Measurements from ENCODE around the gene ZNF335. TPM values are rescaled to one million over a fixed set of nuclear protein-coding genes. Genes with fewer than 3 reads are reported as not detected.

Gene ZNF335
- total and polyA plus RNA-seq, 2 of the 13 experiments (the other 11 are each of a cell fraction or from before 2014, with no cell fraction given): 9.7 to 13.7 TPM

DNA sequence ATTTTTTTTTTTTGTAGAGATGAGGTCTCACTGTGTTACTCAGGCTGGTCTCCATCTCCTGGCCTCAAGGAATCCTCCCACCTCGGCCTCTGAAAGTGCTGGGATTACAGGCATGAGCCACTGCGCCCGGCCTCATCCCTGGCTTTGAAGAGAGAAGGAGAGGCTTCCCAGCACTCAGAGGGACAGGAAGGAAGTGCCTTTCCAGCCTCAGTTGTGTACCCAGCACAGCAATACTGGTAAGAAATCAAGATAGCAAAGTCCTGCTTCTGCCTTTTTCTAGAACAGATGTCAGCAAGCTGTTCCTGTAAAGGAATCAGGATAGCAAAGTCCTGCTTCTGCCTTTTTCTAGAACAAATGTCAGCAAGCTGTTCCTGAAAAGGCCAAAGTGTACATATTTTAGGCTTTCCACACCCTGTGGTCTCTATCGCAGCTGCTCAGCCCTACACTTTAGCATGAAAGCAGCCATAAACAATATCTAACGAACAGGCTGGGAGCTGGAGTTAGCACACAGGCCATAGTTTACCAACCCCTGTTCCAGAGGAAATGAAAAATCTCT lies 53.7 kb downstream of the ZNF335 start (continued):
- TF ChIP-seq, protein P1, sequence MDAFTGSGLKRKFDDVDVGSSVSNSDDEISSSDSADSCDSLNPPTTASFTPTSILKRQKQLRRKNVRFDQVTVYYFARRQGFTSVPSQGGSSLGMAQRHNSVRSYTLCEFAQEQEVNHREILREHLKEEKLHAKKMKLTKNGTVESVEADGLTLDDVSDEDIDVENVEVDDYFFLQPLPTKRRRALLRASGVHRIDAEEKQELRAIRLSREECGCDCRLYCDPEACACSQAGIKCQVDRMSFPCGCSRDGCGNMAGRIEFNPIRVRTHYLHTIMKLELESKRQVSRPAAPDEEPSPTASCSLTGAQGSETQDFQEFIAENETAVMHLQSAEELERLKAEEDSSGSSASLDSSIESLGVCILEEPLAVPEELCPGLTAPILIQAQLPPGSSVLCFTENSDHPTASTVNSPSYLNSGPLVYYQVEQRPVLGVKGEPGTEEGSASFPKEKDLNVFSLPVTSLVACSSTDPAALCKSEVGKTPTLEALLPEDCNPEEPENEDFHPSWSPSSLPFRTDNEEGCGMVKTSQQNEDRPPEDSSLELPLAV (CRISPR knock-in tag; conservative IDR thresholded peaks at IDR 0.05; ENCODE audit: low read depth): no peak
- TF ChIP-seq, protein P2, sequence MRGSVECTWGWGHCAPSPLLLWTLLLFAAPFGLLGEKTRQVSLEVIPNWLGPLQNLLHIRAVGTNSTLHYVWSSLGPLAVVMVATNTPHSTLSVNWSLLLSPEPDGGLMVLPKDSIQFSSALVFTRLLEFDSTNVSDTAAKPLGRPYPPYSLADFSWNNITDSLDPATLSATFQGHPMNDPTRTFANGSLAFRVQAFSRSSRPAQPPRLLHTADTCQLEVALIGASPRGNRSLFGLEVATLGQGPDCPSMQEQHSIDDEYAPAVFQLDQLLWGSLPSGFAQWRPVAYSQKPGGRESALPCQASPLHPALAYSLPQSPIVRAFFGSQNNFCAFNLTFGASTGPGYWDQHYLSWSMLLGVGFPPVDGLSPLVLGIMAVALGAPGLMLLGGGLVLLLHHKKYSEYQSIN (CRISPR knock-in tag; IDR thresholded peaks at IDR 0.05; ENCODE audit: borderline replicate concordance): no peak
- TF ChIP-seq MEF2D (CRISPR knock-in tag; IDR thresholded peaks at IDR 0.05): no peak
- TF ChIP-seq ZNF589 (CRISPR knock-in tag; conservative IDR thresholded peaks at IDR 0.05): no peak
- 0 out of 2 replicates have a peak, but pooled peaks have one; percentile 40 for TF ChIP-seq MEIS2 (CRISPR knock-in tag; IDR thresholded peaks at IDR 0.05)
- no peak for TF ChIP-seq TCF12 (IDR thresholded peaks at IDR 0.05)
- TF ChIP-seq TCF12 (CRISPR knock-in tag; IDR thresholded peaks at IDR 0.05): no peak; the same call in 1 of the 2 replicates
- TF ChIP-seq, protein P3, sequence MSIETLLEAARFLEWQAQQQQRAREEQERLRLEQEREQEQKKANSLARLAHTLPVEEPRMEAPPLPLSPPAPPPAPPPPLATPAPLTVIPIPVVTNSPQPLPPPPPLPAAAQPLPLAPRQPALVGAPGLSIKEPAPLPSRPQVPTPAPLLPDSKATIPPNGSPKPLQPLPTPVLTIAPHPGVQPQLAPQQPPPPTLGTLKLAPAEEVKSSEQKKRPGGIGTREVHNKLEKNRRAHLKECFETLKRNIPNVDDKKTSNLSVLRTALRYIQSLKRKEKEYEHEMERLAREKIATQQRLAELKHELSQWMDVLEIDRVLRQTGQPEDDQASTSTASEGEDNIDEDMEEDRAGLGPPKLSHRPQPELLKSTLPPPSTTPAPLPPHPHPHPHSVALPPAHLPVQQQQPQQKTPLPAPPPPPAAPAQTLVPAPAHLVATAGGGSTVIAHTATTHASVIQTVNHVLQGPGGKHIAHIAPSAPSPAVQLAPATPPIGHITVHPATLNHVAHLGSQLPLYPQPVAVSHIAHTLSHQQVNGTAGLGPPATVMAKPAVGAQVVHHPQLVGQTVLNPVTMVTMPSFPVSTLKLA (IDR thresholded peaks at IDR 0.05): no peak
- 0 out of 2 replicates have a peak, but pooled peaks have one; percentile 42 for TF ChIP-seq TGIF2 (CRISPR knock-in tag; IDR thresholded peaks at IDR 0.05)
- TF ChIP-seq HNF4A (CRISPR knock-in tag; IDR thresholded peaks at IDR 0.05): peak; percentile 23; the same call in 1 of the 2 replicates
- TF ChIP-seq, protein P4, sequence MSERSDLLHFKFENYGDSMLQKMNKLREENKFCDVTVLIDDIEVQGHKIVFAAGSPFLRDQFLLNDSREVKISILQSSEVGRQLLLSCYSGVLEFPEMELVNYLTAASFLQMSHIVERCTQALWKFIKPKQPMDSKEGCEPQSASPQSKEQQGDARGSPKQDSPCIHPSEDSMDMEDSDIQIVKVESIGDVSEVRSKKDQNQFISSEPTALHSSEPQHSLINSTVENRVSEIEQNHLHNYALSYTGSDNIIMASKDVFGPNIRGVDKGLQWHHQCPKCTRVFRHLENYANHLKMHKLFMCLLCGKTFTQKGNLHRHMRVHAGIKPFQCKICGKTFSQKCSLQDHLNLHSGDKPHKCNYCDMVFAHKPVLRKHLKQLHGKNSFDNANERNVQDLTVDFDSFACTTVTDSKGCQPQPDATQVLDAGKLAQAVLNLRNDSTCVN (CRISPR knock-in tag; IDR thresholded peaks at IDR 0.05; ENCODE audit: borderline replicate concordance): peak; percentile 100
- no peak for TF ChIP-seq HOXA9 (CRISPR knock-in tag; IDR thresholded peaks at IDR 0.05; ENCODE audit: borderline replicate concordance)
- TF ChIP-seq ZFP41 (CRISPR knock-in tag; IDR thresholded peaks at IDR 0.05; ENCODE audit: borderline replicate concordance): no peak
- no peak for TF ChIP-seq ZSCAN12 (CRISPR knock-in tag; IDR thresholded peaks at IDR 0.05)
- no peak for TF ChIP-seq MTA3 (CRISPR knock-in tag; IDR thresholded peaks at IDR 0.05)
- TF ChIP-seq FOXK1 (CRISPR knock-in tag; IDR thresholded peaks at IDR 0.05; ENCODE audit: borderline replicate concordance, low read depth): no peak
- no peak for TF ChIP-seq EZH2 (conservative IDR thresholded peaks at IDR 0.05; ENCODE audit: low read depth, low read length)
- no peak for TF ChIP-seq HNRNPH1 (optimal IDR thresholded peaks at IDR 0.05; ENCODE audit: low read depth, low read length)
- TF ChIP-seq, protein P5, sequence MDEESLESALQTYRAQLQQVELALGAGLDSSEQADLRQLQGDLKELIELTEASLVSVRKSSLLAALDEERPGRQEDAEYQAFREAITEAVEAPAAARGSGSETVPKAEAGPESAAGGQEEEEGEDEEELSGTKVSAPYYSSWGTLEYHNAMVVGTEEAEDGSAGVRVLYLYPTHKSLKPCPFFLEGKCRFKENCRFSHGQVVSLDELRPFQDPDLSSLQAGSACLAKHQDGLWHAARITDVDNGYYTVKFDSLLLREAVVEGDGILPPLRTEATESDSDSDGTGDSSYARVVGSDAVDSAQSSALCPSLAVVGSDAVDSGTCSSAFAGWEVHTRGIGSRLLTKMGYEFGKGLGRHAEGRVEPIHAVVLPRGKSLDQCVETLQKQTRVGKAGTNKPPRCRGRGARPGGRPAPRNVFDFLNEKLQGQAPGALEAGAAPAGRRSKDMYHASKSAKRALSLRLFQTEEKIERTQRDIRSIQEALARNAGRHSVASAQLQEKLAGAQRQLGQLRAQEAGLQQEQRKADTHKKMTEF (CRISPR knock-in tag; IDR thresholded peaks at IDR 0.05): peak; percentile 41; the same call in 1 of the 2 replicates
- no peak for TF ChIP-seq ZNF326 (CRISPR knock-in tag; IDR thresholded peaks at IDR 0.05; ENCODE audit: borderline replicate concordance)
- peak; percentile 88; the same call in 1 of the 2 replicates for TF ChIP-seq ZNF17 (CRISPR knock-in tag; IDR thresholded peaks at IDR 0.05)
- no peak for TF ChIP-seq RCOR2 (CRISPR knock-in tag; IDR thresholded peaks at IDR 0.05)
- no peak for TF ChIP-seq ZNF749 (CRISPR knock-in tag; IDR thresholded peaks at IDR 0.05; ENCODE audit: borderline replicate concordance)
- no peak for TF ChIP-seq ZFYVE20 (CRISPR knock-in tag; IDR thresholded peaks at IDR 0.05; ENCODE audit: borderline replicate concordance, low read depth)

All from HepG2 (cell line).